Erythroblast (primary cell): Measurements from ENCODE around the gene NUP93.

Experiments
- GATA1 ChIP-seq: IDR thresholded peaks from 2 replicates; pipeline ENCODE4 v1.6.1; 2011; ENCODE audit warnings: low read depth, mild to moderate bottlenecking, control low read depth, low read length, moderate library complexity
- POLR2A ChIP-seq: IDR thresholded peaks from 2 replicates; pipeline ENCODE4 v1.6.1; 2011; ENCODE audit warnings: mild to moderate bottlenecking, low read length

DNA sequence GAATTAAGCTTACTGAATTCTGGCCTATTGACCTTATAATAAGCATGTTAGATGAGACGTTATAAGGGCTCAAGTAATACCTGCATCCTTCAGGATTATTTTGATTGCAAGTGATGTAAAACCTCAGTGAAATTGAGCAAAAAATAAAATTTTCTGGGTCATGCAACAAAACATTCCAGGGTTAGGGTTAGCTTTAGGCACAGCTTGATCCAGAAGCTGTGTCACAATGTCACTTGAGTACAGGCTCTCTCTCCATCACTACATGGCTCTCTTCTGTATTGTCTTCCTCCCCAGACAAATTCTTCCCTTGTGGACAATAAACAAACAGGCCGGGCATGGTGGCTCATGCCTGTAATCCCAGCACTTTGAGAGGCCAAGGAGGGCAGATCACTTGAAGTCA lies 3.6 kb upstream of the NUP93 start:
- no peak for TF ChIP-seq GATA1
- TF ChIP-seq POLR2A = no peak
